ENCODE data around the gene UBE2M. TPM values are rescaled to one million over a fixed set of nuclear protein-coding genes. Genes with fewer than 3 reads are reported as not detected.

Gene UBE2M
- polyA plus RNA-seq, 1 donor (not counting 4 experiments of a cell fraction or from before 2014, with no cell fraction given): 82.6 TPM

DNA sequence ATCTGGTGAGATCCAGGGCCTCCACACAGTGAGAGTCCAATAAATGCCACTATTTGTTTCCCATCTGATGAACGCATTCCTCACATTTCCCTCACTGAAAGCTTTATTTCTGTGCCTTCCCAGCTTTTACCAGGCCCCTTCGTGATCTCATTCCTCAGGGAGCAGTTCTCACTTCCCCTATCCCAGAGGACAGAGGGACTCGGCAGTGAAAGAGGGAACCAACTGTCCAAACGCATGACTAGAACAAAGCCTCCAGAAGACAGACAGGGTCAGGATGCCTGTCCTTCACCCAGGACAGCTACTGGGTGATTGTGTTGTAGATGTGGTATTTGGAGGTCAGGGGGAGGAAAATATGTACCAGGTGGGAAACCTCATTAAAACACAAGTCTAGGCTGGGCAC, 36.8 kb downstream of the UBE2M start:
- FAIRE-seq: no peak
- Histone ChIP-seq H4K20me1 (ENCODE audit: control insufficient read depth, extremely low read depth, insufficient read depth, low read length) (no peaks in the 10 kb centered on the region), H3K4me3 (ENCODE audit: control insufficient read depth in 2 of 3, extremely low read depth in 1 of 3, insufficient read depth in 2 of 3, low read depth in 1 of 3, low read length in 3 of 3) (no peak overlapping the region), H3K27me3 (ENCODE audit: control insufficient read depth, extremely low read depth, insufficient read depth, low read length) (no peaks in the 10 kb centered on the region), H3K79me2 (ENCODE audit: control insufficient read depth, insufficient read depth, low read length) (peaks cover 25% of the 10 kb centered on the region), H3K4me2 (ENCODE audit: control insufficient read depth, extremely low read depth, insufficient read depth, low read depth, low read length) (no peak overlapping the region), H3K9me3 (ENCODE audit: control insufficient read depth, low read depth, low read length) (no peaks in the 10 kb centered on the region), H3K36me3 (ENCODE audit: control insufficient read depth in 2 of 2, extremely low read depth in 1 of 2, insufficient read depth in 2 of 2, low read length in 2 of 2) (peaks cover 4 to 5% of the 10 kb centered on the region in 2 experiments), H3K9ac (ENCODE audit: control insufficient read depth, extremely low read depth, insufficient read depth, low read length) (no peak overlapping the region), H2AFZ (ENCODE audit: control insufficient read depth, low read length) (no peak overlapping the region), H3K27ac (ENCODE audit: control insufficient read depth, insufficient read depth, low read length) (no peak overlapping the region), H3K4me1 (ENCODE audit: control insufficient read depth, extremely low read depth, insufficient read depth, low read length) (peaks cover 13% of the 10 kb centered on the region), H3K9me1 (ENCODE audit: control insufficient read depth, extremely low read depth, insufficient read depth, low read length) (no peaks in the 10 kb centered on the region)
- dilution Hi-C loops (cut with MboI; ENCODE audit: extremely low pct_ligation_motif_present, low sequenced_read_pairs): no loop called here
- no peak for TF ChIP-seq EZH2 (IDR thresholded peaks at IDR 0.05; ENCODE audit: low read length)
- TF ChIP-seq, protein P1, sequence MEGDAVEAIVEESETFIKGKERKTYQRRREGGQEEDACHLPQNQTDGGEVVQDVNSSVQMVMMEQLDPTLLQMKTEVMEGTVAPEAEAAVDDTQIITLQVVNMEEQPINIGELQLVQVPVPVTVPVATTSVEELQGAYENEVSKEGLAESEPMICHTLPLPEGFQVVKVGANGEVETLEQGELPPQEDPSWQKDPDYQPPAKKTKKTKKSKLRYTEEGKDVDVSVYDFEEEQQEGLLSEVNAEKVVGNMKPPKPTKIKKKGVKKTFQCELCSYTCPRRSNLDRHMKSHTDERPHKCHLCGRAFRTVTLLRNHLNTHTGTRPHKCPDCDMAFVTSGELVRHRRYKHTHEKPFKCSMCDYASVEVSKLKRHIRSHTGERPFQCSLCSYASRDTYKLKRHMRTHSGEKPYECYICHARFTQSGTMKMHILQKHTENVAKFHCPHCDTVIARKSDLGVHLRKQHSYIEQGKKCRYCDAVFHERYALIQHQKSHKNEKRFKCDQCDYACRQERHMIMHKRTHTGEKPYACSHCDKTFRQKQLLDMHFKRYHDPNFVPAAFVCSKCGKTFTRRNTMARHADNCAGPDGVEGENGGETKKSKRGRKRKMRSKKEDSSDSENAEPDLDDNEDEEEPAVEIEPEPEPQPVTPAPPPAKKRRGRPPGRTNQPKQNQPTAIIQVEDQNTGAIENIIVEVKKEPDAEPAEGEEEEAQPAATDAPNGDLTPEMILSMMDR (optimal IDR thresholded peaks at IDR 0.05 in 1 of 3, IDR thresholded peaks at IDR 0.05 in 1 of 3, conservative IDR thresholded peaks at IDR 0.05 in 1 of 3; ENCODE audit: extremely low read depth in 1 of 3, insufficient read depth in 2 of 3, low read length in 3 of 3): no peak
- no peak for DNase-seq (ENCODE audit: low read depth, low spot score)

DNA sequence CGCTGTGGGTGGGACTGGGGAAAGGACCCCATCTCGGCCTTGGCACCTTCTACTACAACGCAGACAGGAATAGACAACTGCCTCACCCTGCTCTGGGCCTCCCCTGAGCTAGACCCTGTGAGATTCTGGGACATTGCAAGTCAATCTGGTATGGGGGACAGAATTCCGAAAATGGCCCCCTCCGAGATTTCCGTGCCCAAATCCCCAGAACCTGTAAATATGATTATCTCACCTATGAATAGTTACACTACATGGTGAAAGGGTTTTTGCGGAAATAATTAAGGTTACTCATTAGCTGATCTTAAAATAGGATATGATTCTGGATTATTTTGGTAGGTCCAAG, 38.2 kb downstream of the UBE2M start:
- TF ChIP-seq, protein P1 (optimal IDR thresholded peaks at IDR 0.05 in 1 of 3, IDR thresholded peaks at IDR 0.05 in 1 of 3, conservative IDR thresholded peaks at IDR 0.05 in 1 of 3; ENCODE audit: extremely low read depth in 1 of 3, insufficient read depth in 2 of 3, low read length in 3 of 3): no peak
- TF ChIP-seq EZH2 (IDR thresholded peaks at IDR 0.05; ENCODE audit: low read length): no peak
- Histone ChIP-seq H3K4me3 (ENCODE audit: control insufficient read depth in 2 of 3, extremely low read depth in 1 of 3, insufficient read depth in 2 of 3, low read depth in 1 of 3, low read length in 3 of 3) (peak overlapping the region; percentile 74 to 87 (median 85)), H3K9me3 (ENCODE audit: control insufficient read depth, low read depth, low read length) (no peaks in the 10 kb centered on the region), H3K4me1 (ENCODE audit: control insufficient read depth, extremely low read depth, insufficient read depth, low read length) (peaks cover 13% of the 10 kb centered on the region), H3K9me1 (ENCODE audit: control insufficient read depth, extremely low read depth, insufficient read depth, low read length) (no peaks in the 10 kb centered on the region), H2AFZ (ENCODE audit: control insufficient read depth, low read length) (peak overlapping the region; percentile 93), H3K79me2 (ENCODE audit: control insufficient read depth, insufficient read depth, low read length) (peaks cover 39% of the 10 kb centered on the region), H3K27me3 (ENCODE audit: control insufficient read depth, extremely low read depth, insufficient read depth, low read length) (no peaks in the 10 kb centered on the region), H3K36me3 (ENCODE audit: control insufficient read depth in 2 of 2, extremely low read depth in 1 of 2, insufficient read depth in 2 of 2, low read length in 2 of 2) (peaks cover 5 to 12% of the 10 kb centered on the region in 2 experiments), H4K20me1 (ENCODE audit: control insufficient read depth, extremely low read depth, insufficient read depth, low read length) (no peaks in the 10 kb centered on the region), H3K9ac (ENCODE audit: control insufficient read depth, extremely low read depth, insufficient read depth, low read length) (peak overlapping the region; percentile 91), H3K4me2 (ENCODE audit: control insufficient read depth, extremely low read depth, insufficient read depth, low read depth, low read length) (peak overlapping the region; percentile 92), H3K27ac (ENCODE audit: control insufficient read depth, insufficient read depth, low read length) (peak overlapping the region; percentile 85)
- dilution Hi-C loops (cut with MboI; ENCODE audit: extremely low pct_ligation_motif_present, low sequenced_read_pairs): no loop called here
- no peak for DNase-seq (ENCODE audit: low read depth, low spot score)
- no peak for FAIRE-seq

All from keratinocyte (primary cell).